Sciatic nerve (tissue), 2 donors: Measurements from ENCODE around the gene MED17. TPM values are rescaled to one million over a fixed set of nuclear protein-coding genes. Genes with fewer than 3 reads are reported as not detected.

Experiments used
- ATAC-seq: fragments of 200-7000 bp; cut with Tn5 transposase; one replicate; pipeline ENCODE4 v1.9.1; 2020; ENCODE audit warnings: mild to moderate bottlenecking, moderate library complexity
- DNase-seq: peaks from one replicate; pipeline ENCODE4 v3.0.0-alpha.2; 2020; ENCODE audit warnings: low spot score
- intact Hi-C: fragments of 100-400 bp; cut with DNase I; formaldehyde crosslinking; loops from one replicate; pipeline ENCODE4 v1.14.2; 2022
- total RNA-seq: library from RNA; stranded (reverse); fragmentation: NEBNext Ultra II Directional; extraction: Animal tissue kit (Norgen Biotek cat#: 25700); gene quantifications from one replicate; pipeline ENCODE4 v1.2.1, GENCODE V29; 2021
- donor health status: DM: no; HTN: no; CAD: no.
- donor health status: DM: no; HTN: no; CAD: no.

MED17 gene
- total RNA-seq, 1 donor from 2014 or later = 29.0 TPM

- intact Hi-C loops = no loop called here
- DNase-seq = no peak
These were observed 17.3 kb downstream of the MED17 start for GRCh38 chr11:93801366-93801765.

GRCh38 chr11:93804879-93805278, 20.8 kb downstream of the MED17 start:
- ATAC-seq (no peak), DNase-seq (no peak)
- intact Hi-C loops = no loop called here

More at GRCh38 chr11:93801366-93801765, 17.3 kb downstream of the MED17 start:
- ATAC-seq = no peak

- intact Hi-C loops = no loop called here
- DNase-seq (no peak), ATAC-seq (no peak)
These were observed 23.9 kb downstream of the MED17 start for GRCh38 chr11:93807980-93808379.

DNA sequence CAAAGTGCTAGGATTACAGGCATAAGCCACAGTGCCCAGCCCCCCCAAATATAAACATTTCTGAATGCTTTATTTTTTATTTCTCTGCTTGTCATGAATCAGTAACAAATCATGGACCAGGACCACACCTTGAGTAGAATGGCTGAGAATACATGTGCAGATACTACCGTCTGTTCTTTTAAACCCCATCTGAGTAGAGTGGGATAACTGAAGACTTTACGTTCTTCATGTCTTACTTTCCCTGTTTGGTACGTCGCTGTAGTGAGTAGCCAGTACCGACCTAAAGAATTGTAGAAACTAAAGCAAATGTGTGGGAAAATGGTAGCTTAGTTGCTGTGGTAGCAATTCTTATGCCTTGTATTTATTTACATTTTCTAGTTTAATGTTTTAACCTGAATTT, 29.9 kb downstream of the MED17 start:
- no peak for ATAC-seq
- DNase-seq = no peak
- intact Hi-C loops = no loop called here

GRCh38 chr11:93814966-93815633, 31.0 kb downstream of the MED17 start:
- intact Hi-C loops = no loop called here
- ATAC-seq (no peak), DNase-seq (no peak)

DNA sequence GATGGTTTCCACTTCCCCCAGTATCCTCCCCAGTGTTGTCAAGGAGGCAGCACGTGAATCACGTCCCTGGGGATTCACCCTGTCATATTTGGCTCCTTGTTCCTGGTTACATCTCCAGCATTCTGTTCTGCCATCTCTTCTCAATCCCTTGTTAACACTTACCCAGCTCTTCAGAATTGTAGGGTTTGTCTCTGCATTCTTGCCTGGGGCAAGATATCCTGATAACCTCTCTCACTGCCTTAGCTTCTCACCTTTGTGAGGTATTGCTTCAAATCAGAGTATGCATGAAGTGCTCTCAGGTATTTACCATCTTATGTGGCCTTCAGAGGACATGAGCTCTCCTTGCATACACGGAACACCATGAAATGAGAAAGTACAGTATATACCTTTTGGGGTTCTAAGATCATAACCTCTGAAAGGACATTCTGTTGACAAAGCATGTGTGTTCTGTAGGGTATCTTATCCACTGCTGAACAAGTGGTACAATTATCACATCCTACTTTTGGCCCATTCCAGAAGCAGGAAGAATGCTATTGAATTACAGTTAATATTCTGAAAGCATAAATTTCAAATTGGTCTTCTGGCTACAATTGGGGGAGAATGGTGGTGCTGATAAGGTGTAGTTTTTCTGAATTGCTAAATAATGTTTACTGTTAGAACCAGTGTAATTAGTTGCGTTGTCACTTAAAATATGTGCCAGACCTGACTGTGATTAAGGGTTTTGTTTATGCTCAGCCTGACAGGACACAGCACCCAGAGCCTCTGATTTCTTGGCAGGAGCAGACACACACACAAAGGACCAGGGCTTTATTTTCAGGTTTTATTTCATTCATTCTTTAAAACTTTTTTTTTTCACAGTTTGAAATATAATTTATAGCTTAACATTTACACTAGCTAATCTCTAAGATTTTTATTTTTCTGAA, 33.6 kb downstream of the MED17 start:
- intact Hi-C loops = no loop called here
- no peak for ATAC-seq
- DNase-seq = no peak

GRCh38 chr11:93819966-93820695, 36.0 kb downstream of the MED17 start:
- intact Hi-C loops = no loop called here
- DNase-seq (no peak), ATAC-seq (no peak)

- intact Hi-C loops = no loop called here
- ATAC-seq (no peak), DNase-seq (no peak)
These were observed 36.8 kb downstream of the MED17 start for GRCh38 chr11:93820847-93821246.

- intact Hi-C loops = no loop called here
- ATAC-seq (no peak), DNase-seq (no peak)
These were observed 37.5 kb downstream of the MED17 start for GRCh38 chr11:93821617-93822016.

GRCh38 chr11:93822359-93822758, 38.3 kb downstream of the MED17 start:
- DNase-seq (no peak), ATAC-seq (no peak)
- intact Hi-C loops = no loop called here

DNA sequence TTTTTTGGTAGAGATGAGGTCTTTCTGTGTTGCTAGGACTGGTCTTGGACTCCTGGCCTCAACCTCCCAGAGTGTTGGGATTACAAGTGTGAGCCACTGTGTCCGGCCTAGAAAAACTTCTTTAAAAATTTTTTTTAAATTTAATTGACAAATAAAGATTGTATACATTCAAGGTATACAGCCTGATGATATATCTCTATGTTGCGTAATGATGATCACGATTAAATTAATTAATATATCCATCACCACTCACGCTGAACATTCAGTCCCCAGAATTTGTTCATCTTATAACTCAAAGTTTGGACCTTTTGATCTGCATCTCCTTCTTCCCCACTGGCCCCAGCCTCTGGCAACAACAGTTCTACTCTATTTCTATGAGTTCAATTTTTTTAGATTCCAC, 39.1 kb downstream of the MED17 start:
- ATAC-seq (no peak), DNase-seq (no peak)
- intact Hi-C loops = no loop called here

- ATAC-seq = no peak
- no peak for DNase-seq
- intact Hi-C loops = no loop called here
These were observed 43.3 kb downstream of the MED17 start for GRCh38 chr11:93827363-93827762.

DNA sequence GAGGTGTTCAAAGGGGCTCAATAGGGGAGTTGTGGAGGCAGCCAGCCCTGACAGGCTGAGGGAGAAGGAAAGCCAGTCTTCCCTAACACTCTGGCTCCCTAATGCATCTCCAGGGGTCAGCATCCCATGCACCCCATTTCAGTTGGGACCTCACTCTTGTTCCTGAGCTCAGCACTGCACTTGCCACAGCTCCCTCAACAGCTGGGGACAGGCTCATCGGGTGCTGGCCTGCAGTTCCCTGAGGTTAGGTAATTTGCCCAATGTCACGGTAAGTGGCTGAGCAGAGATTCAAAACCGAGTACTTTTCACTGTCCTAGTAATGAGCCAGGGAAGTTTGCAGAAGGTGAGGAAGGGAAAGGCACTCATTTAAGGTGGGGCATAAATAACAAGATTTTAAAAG, 45.5 kb downstream of the MED17 start:
- DNase-seq = no peak
- intact Hi-C loops = no loop called here
- ATAC-seq = no peak

GRCh38 chr11:93831343-93832127, 47.5 kb downstream of the MED17 start:
- intact Hi-C loops = no loop called here
- DNase-seq = no peak
- ATAC-seq = no peak

- ATAC-seq = no peak
- DNase-seq = no peak
- intact Hi-C loops = no loop called here
These were observed 48.7 kb downstream of the MED17 start for GRCh38 chr11:93832780-93833179.

DNA sequence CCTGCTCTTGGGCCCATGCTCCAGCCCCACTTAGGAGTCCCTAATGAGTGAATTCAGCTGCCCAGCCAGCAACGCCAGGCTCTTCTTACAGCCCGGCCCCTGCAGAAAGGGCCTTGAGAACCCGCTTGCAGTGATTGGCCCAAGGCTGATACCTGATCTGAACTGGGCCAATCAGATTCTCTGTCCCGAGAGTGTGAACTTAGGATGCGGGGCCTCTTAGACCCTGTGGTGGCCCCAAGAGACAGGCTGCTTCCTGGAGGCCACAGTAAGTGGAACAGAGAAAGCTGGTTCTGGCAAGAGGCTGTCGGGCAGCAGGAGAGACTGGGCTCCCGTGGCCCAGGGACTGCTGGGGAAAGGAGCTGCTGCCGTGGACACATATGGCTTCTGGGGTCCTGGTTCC, 54.9 kb downstream of the MED17 start:
- intact Hi-C loops = no loop called here

DNA sequence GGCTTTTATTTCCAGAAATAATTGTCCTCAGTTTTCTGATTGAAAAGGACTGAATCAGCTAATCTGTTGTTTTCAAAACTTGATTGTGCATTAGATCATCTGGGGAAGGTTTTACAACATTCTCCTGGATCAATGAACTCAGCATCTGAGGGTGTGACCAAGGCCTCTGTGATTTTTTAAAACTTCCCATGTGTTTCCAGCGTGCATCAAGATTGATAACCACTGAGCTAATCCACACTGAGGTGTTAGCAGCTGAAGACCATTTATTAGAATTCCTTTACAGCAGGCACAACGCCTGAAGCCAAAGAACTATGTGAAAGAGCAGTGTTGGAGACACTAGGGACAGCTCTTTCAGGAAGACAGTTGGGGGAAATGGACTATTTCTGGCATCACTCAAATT, 56.1 kb downstream of the MED17 start:
- DNase-seq (no peak), ATAC-seq (no peak)
- intact Hi-C loops = no loop called here

More for the DNA sequence above, 54.9 kb downstream of the MED17 start:
- DNase-seq (no peak), ATAC-seq (no peak)

DNA sequence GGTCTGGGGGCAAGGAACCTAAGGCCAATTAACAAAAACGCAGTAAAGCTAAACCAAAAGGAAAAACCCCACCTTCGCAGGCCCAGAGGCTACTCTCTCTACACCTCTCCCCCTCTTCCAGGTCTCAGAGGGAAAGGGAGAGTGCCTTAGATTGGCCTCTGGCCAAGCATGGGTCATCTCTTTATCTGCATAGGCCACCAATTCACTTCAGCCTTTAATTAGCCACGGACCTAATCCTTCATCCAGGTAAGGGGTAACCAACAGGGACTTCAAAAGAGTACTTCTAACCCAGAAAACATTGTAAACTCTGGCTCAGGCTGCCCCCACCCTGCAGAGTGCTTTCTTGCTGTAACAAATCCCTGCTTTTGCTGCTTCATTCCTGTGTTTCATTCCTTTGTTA, 56.9 kb downstream of the MED17 start:
- DNase-seq = no peak
- intact Hi-C loops = no loop called here

DNA sequence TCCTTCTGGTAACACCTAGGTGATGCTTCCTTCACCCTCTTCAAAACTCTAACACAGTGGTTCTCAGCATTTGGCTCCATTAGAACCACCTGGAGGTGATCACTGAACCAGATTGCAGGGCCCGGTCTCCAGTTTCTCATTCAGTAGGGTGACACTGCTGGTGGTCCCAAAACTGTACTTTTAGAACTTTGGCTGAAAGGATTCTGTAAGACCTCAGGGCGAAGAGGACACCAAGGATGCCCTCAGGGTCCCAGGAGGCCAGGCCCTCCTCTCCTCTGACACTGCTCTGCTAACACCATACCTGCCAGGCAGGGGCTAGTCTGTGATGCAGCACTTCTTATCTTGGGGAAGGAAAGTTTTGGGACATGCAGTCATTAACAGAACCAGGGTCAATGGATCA, 57.4 kb downstream of the MED17 start:
- DNase-seq = no peak
- intact Hi-C loops = no loop called here
- ATAC-seq = no peak

More for the DNA sequence above, 56.9 kb downstream of the MED17 start:
- no peak for ATAC-seq
